Stimulated activated CD4-positive, alpha-beta T cell treated with anti-CD3 and anti-CD28 coated beads, Interleukin-4, amount 100 ng/mL, for 1 hour (primary cell): Measurements from ENCODE around the gene C4orf50.
A peak's percentile ranks its signal among the peaks of the same experiment; 100 is the strongest.
"Not testable (repeated sequence)": the region's sequence is repeated elsewhere in the genome, so short reads cannot be mapped to it uniquely, and the experiment has no call there.

Experiments used
- DNase-seq: peaks from one replicate; pipeline ENCODE4 v3.0.0-alpha.2; 2020

C4orf50 gene

DNA sequence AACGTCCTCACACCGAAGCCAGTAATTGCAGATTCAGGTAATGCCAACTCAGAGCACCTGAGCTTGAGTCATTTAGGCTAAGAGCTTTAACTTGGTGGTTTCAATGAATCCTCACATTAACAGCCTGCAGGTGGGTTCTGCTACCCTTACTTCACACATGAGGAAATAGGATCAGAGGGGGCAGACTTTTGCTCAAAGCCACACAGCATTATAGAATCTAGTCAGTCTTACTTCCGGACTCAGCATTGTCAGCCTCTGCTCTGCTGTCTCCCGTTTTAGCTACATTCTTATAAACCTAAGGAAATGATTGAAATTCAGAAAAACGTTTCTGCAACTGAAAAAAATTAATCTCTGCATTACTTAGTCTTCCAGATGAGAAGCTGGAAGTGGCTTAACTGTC lies 6.0 kb downstream of the C4orf50 start:
- no peak for DNase-seq

- no peak for DNase-seq
Observed at GRCh38 chr4:6011686-6012085, 6.5 kb downstream of the C4orf50 start.

DNA sequence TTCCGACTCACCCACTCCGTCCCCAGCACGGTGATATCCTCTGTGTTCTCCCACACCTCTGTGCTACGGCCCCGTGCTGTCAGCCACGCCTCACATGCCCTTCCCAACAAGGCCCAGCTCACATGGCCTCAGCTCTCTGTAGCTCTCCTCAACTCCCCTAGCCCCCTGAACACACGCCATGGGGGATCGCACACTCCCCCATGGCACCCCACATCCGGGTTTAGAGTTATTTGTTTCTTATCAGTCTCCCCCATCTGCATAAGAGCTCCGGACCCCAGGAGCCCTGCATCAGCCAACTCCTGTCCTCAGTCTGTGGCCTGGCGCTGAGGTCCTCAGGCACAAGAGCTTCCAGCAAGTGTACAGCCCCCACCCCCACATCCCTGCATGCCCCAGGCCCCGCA lies 7.0 kb downstream of the C4orf50 start:
- no peak for DNase-seq

DNA sequence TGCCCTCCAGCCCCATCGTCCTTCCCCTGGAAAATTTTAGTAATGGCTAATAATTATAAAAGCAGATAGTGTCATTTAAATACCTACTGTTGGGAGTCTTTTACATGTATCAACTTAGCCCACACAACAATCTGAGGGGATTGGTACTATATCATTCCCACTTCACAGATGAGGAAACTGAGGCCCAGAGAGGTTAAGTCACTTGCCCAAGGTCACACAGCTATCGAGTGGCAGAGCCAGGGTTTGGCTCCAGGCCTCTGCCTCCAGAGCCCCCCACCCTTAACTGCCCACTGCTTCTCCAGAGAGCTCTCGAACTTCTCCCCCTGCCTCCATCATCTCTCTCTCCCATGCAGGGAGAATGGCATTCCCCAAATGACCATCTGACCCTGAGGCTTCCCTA lies 7.4 kb downstream of the C4orf50 start:
- DNase-seq = no peak

GRCh38 chr4:6009452-6009851 lies 8.8 kb downstream of the C4orf50 start:
- no peak for DNase-seq

DNA sequence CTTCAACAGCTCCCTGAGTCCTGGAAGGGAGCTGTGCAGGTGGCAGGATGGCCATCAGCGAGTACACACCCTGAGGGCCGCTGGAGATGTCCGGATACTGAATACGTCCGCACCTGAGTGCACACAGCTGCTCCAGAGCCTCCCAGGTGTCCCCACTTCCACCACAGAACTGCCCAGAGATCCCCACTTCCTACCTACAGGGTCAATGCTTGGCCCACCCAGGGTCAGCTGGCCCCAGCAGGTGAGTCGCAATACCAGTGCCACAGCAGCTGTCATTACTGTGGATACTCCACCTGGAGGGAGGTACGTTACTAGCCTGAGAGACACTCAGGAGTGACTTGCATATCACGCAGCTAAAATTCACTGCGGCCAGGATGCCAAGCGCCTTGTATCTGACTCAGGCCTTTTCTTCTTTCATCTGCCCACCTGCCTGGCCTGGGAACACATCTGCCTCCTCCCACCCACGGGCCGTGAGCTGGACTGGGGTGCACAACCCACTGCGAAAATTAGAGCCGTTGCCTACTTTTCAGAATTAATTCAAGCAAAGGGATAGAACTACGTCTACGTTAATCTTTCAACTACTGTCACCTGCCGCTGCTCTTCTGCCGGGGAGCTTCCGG lies 9.4 kb downstream of the C4orf50 start:
- DNase-seq = no peak

GRCh38 chr4:6008092-6008551 lies 10.1 kb downstream of the C4orf50 start:
- no peak for DNase-seq

DNA sequence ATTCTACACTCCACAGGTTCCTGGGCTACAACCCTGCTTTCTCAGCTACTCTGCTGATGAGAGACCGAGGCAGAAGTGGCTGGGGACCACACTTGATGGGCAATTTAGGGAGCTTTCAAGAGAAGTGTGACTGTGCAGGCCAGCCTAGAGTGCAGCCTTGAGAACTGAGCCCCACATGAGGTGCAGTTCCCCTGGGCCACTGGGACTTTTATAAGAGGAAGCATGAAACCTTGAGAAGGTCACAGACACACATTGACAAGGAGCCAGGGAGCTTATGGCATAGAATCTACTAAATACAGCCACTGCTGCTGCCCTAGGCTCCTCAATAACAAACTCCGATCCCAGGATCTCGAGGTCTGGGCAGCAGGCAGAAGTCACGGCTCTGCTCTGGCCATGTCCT lies 13.1 kb downstream of the C4orf50 start:
- no peak for DNase-seq

GRCh38 chr4:6003485-6003884 lies 14.7 kb downstream of the C4orf50 start:
- DNase-seq = not testable (repeated sequence)

- DNase-seq = no peak
Observed at GRCh38 chr4:6002926-6003325, 15.3 kb downstream of the C4orf50 start.

- no peak for DNase-seq
Observed at GRCh38 chr4:6002492-6002833, 15.8 kb downstream of the C4orf50 start.

DNA sequence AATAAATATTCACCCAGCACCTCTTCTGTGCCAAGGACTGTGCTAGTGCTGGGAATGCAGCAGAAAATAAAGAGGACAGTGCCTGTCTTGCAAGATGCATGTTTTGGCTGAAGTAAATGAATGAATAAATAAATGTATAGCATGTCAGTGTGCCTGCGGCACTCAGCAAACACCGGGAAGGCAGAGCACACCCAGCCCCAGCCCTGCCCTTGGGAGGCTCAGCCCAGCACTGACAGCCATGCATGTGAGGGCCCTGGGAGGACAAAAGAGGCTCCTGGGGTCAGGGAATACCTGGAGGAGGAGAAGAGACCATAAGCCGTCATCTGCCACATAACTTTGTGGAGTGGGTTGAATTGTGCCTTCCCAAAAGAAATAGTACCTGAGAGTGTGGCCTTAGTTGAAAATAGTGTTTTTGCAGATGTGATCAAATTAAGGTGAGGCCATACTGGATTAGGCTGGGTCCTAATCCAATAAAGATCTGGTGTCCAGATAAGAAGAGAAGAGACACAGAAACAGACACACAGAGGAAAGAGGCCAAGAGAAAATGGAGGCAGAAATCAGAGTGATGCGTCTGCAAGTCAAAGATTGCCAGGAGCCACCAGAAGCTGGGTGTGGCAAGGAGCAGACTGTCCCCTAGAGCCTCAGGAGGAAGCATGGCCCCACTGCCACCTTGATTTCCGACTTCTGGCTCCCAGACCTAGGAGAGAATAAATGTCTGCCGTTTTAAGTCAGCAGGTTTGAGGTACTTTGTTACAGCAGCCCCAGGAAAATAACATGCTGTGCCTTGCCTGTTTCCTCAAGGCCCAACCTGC lies 16.3 kb downstream of the C4orf50 start:
- no peak for DNase-seq

- DNase-seq = no peak
Observed at GRCh38 chr4:5999830-6000365, 18.3 kb downstream of the C4orf50 start.

GRCh38 chr4:5999356-5999755 lies 18.9 kb downstream of the C4orf50 start:
- no peak for DNase-seq

DNA sequence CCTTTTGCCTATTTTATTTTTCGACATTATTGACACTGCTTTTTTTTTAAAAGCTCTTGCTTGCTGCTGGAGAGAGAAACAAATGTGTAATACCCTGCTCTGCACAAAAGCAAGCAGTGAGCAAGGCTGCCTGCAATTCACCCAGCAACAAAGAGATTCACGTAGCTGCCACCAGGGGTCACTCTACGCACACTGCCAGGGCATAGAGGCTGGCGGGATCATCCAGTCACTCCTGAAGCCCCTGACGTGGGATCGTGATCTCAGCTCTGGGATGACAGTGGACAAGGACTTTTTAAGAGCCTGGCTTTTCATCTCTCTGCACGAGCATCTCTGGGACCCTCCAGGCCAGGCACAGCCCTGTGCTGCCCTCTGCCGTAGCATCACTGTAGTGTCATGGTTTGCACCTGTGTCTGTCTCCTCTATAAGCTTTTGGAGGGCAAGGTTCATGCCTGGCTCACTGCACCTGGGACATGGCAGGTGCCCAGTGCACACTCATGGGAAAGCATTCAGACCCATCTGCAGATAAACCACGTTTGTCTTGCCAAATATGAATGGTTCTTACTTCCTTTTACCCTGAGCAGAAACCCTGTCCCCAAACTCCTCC lies 19.8 kb downstream of the C4orf50 start:
- DNase-seq = peak; percentile 22

GRCh38 chr4:5996641-5997040 lies 21.6 kb downstream of the C4orf50 start:
- DNase-seq = no peak

DNA sequence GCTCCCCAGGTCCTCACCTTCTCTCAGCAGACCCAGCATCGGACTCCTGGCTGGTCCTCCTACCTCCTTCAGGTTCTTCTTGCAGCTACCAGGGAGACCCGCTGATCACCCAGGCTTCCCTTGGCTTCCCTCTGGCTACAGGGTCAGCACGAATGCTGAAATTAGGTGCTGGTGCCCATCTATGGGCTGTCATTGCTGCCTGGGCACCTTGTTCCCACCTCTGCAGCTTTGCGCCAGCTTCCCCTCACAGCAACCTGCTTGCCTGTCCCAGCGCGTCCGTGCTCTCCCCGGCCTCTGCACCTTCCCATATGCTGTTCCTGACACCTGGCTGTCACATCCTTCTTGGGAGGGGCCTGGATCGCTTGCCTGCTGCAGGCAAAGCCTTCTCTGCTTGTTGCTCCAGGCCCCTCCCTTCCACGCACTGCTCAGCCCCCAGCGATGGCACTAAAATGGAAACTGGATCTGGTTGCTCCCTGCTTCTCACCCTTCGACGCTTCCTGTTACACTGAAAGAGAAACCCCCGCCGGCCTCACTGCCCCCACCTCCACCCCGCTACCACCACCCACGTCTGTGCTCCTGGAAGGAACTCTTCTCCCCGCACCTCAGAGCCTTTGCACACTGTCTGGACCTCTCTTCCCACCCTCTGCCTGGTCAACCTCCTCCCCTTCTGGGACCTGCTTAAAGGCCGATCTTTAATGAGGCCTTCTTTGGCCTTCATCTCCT lies 22.2 kb downstream of the C4orf50 start:
- no peak for DNase-seq

GRCh38 chr4:5993876-5994811 lies 24.1 kb downstream of the C4orf50 start:
- DNase-seq = no peak

DNA sequence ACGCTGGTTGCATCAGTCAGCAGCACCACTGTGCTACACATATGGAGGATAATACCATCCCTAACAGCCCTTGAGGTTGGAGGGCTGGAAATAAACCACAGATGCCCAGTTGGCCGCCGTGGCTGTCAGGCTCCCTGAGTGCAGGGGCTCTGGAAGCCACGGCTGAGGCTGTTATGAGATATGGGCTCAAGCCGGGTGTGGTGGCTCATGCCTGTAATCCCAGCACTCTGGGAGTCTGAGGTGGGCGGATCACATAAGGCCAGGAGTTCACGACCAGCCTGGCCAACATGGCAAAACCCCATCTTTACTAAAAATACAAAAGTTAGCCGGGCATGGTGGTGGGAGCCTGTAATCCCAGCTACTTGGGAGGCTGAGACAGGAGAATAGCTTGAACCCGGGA lies 24.9 kb downstream of the C4orf50 start:
- not testable (repeated sequence) for DNase-seq

- no peak for DNase-seq
Observed at GRCh38 chr4:5992828-5993321, 25.4 kb downstream of the C4orf50 start.

GRCh38 chr4:5992171-5992827 lies 25.9 kb downstream of the C4orf50 start:
- DNase-seq = no peak
